ENCODE data around the gene ESPNL.

ESPNL gene

GRCh38 chr2:238097988-238098871, 1.9 kb upstream of the ESPNL start:
- DNase-seq (ENCODE audit: low read depth in 2 of 2) = no peak

GRCh38 chr2:238098901-238099713, 1.0 kb upstream of the ESPNL start:
- no peak for DNase-seq (ENCODE audit: low read depth in 2 of 2)

- DNase-seq (ENCODE audit: low read depth in 2 of 2) = no peak
These were observed 459 bp upstream of the ESPNL start for GRCh38 chr2:238099714-238100048.

- DNase-seq (ENCODE audit: low read depth in 2 of 2) = no peak
These were observed 956 bp downstream of the ESPNL start for GRCh38 chr2:238100821-238101771.

GRCh38 chr2:238101891-238102841, 2.0 kb downstream of the ESPNL start:
- no peak for DNase-seq (ENCODE audit: low read depth in 2 of 2)

GRCh38 chr2:238102865-238103264, 2.7 kb downstream of the ESPNL start:
- no peak for DNase-seq (ENCODE audit: low read depth in 2 of 2)

GRCh38 chr2:238103465-238104225, 3.5 kb downstream of the ESPNL start:
- no peak for DNase-seq (ENCODE audit: low read depth in 2 of 2)

GRCh38 chr2:238104226-238104690, 4.1 kb downstream of the ESPNL start:
- DNase-seq (ENCODE audit: low read depth in 2 of 2) = no peak

GRCh38 chr2:238104691-238105371, 4.7 kb downstream of the ESPNL start:
- DNase-seq (ENCODE audit: low read depth in 2 of 2) = no peak

GRCh38 chr2:238105506-238106338, 5.6 kb downstream of the ESPNL start:
- no peak for DNase-seq (ENCODE audit: low read depth in 2 of 2)

- DNase-seq (ENCODE audit: low read depth in 2 of 2) = no peak
These were observed 6.2 kb downstream of the ESPNL start for GRCh38 chr2:238106339-238106697.

- no peak for DNase-seq (ENCODE audit: low read depth in 2 of 2)
These were observed 6.8 kb downstream of the ESPNL start for GRCh38 chr2:238106698-238107524.

- DNase-seq (ENCODE audit: low read depth in 2 of 2) = no peak
These were observed 7.6 kb downstream of the ESPNL start for GRCh38 chr2:238107525-238108422.

- no peak for DNase-seq (ENCODE audit: low read depth in 2 of 2)
These were observed 8.5 kb downstream of the ESPNL start for GRCh38 chr2:238108423-238109183.

- DNase-seq (ENCODE audit: low read depth in 2 of 2) = no peak
These were observed 13.5 kb downstream of the ESPNL start for GRCh38 chr2:238113611-238114010.
